Stimulated activated CD4-positive, alpha-beta T cell treated with anti-CD3 and anti-CD28 coated beads, Interleukin-4, amount 100 ng/mL, for 1 hour (primary cell): ENCODE data around the gene NT5M.

Experiments used
- DNase-seq: peaks from one replicate; pipeline ENCODE4 v3.0.0-alpha.2; 2020

NT5M gene

DNA sequence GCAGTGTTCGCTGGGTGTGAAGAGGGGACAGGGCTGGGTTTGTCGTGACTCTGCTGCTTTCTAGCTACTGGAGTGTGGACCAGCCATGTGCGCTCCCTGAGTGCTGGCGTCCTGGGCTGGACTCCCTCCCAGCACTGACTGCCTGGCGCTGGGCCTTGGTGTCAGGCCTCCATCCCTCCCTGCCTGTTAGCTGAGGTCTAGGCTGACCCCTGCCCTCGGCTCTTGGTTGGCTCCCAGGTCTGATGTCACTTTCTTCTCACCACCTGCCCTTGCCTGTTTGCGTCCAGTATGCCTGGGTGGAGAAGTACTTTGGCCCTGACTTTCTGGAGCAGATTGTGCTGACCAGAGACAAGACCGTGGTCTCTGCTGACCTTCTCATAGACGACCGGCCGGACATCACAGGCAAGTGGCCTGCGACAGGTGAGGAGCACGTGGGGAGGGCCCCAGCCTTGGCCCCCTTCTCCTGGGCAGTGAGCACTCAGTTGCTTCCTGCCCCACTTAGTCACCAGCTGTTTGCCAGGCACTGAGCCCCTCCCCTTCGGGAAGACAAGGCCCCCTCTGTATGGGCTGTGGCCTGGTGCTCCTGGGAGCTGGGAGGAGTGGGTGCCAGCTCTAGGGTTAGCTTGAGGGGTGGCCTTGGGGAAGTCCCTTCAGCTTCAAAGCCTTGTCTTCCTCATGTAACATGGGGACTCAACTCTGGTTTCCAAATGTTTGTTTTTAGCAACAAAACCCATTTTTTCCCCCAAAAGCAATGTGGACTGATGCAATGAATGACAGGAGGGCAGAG is 41.5 kb downstream of the NT5M start:
- DNase-seq: no peak

DNA sequence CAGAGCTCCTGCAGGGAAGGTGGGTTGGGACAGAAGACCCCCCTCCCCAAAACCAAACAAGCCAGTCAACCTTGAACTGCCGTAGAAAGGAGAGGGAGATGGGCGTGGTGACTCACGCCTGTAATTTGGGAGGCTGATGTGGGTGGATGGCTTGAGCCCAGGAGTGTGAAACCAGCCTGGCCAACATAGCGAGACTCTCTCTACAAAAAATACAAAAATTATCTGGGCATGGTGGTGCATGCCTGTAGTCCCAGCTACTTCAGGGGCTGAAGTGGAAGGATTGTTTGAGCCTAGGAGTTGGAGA is 42.1 kb downstream of the NT5M start:
- no peak for DNase-seq

DNA sequence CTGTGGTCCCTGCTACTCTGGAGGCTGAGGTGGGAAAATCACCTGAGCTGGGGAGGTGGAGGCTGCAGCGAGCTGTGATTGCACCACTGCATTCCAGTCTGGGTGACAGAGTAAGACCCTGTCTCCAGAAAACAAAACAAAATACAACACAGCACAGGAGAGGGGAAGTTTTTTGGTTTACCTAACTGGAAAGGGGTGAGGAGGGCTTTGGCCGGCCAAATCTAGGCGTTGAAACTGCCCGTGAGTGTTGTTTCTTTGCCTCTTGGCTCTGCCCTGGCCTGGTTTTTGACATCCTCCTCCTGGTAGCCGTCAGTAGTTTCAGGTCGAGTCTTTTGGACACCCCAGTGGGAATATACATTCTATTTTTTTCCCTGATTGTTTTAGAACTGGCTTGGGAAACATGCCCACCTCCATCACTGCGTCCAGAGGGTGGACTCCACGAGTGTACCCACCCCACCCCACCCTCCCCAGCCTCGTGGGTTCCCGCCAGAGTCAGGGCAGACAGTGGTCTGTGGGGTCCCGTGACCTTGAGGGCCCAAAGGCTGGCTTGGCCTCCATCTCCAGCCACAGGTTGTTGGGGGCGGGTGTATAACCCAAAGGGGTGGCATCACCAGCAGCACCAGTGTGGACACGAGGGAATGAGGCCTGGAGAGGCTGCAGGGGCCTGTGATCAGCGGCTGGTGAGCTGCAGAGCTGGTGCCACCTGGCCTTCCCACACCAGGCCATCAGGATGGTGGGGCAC is 42.7 kb downstream of the NT5M start:
- no peak for DNase-seq

GRCh38 chr17:17346428-17347233 is 43.5 kb downstream of the NT5M start:
- no peak for DNase-seq

DNA sequence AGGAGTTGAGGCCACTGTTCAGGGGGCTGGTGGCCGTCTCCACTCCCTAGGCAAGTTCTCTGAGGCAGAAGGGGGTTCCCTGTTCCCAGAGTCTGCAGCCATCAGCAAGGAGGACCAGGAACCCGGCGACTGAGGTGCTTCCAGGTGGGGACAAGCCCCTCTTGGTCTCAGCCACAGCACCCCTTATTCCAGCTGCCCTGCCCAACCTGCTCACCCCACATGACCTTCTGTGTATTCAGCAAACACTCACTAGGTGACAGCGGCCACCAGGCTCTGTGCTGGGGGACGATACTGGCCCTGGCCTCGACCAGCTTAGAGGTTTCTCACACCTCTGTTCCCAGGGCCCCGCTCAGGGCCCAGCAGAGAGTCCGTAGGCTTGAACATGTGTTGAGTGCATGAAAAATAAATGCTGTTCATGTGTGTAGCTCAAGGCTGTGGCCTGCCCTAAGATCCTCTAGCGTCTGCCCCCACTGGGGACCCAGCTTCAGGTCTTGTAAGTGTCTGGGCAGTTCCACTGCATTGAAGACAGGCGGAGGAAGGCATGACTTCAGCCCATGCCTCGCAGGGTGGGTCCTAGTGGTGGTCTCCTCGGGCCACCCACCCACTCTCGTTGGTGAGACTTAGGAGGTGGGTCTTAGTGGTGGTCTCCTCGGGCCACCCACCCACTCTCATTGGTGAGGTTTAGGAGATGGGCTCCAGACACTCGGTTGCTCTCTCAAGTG is 44.2 kb downstream of the NT5M start:
- DNase-seq: no peak

GRCh38 chr17:17347956-17348871 is 45.0 kb downstream of the NT5M start:
- no peak for DNase-seq

- no peak for DNase-seq
Measured at GRCh38 chr17:17348872-17349723, 45.9 kb downstream of the NT5M start.

DNA sequence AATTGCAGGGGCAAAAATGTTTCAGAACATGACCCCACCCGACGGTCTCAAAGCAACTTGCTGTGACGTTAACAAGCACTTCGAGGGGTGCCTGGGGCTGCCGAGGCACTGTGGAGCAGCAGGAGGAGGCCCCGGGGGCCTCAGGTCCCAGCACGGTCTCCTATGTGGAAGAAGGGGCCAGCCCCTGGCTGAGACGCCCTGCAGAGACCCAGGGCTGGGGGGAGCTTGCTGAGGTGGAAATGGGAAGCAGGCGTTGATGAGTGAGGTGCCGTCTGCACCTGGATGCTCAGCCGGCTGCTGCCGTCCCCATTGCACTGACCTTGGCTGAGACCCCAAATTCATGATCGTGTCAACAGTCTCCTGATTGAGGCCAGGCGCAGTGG is 46.5 kb downstream of the NT5M start:
- DNase-seq: no peak

GRCh38 chr17:17350491-17351355 is 47.5 kb downstream of the NT5M start:
- DNase-seq: no peak

DNA sequence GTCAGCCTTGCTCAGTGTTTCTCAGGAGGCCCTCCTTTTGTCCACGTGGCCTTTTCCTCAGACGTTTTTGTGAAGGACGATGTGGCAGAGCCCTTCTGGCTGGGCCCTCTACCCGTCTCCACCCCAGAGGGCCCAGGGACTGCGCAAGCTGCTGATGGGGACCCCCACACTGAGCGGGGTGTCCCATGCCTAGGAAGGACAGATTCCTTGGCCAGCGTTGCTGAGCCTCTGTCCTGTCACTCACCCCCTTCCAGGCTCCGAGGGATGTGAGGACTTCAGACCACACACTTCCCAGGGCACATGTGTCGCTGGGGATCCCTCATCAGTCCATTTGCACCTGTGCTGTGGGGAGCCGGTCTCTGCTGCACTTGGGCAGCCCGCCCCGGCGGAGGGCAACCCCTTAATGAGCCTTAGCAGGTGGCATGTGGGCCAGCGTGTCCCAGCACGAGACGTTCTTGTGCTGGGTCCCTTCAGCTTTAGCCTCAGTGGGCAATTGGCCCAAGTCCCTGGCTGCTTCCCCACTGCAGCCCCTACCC is 48.3 kb downstream of the NT5M start:
- DNase-seq: no peak

- no peak for DNase-seq
Measured at GRCh38 chr17:17351901-17352781, 49.0 kb downstream of the NT5M start.

DNA sequence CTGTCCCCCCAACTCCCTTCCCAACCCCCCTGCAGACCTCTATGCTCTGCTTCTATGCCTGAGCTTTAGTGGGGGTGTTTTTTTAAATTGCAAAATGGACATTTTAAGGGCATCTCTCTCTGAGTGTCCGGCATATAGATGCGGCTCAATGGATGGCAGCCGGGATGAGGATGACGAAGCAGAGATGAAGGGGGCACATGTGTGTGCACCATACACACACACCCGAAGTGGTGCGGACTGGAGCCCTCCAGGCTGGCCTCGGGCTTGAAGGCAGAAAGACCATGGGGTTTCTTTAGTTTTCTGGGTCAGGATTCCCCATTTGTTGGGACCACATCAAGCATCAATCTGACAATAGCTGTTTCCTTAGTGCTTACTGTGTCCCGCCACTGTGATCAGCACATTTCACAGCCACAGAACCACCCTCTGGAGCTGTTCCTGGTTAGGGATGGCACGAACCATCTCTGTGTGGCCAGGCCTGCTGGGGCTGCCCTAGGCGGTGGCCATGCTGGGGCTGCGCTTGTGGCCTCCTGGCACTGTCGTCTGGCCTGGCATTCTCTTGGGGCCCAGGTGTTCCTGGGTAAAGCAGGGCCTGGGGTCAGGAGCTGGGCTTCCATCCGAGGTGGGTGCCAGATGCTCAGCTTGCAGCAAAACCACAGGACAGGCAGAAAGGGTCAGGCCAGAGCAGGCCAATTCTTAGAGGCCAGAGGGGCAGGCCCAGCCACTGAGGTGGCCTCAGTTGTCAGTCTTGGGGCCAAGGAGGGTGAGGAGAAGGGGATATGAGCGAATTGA is 49.9 kb downstream of the NT5M start:
- DNase-seq: no peak

- no peak for DNase-seq
Measured at GRCh38 chr17:17353625-17354484, 50.7 kb downstream of the NT5M start.

DNA sequence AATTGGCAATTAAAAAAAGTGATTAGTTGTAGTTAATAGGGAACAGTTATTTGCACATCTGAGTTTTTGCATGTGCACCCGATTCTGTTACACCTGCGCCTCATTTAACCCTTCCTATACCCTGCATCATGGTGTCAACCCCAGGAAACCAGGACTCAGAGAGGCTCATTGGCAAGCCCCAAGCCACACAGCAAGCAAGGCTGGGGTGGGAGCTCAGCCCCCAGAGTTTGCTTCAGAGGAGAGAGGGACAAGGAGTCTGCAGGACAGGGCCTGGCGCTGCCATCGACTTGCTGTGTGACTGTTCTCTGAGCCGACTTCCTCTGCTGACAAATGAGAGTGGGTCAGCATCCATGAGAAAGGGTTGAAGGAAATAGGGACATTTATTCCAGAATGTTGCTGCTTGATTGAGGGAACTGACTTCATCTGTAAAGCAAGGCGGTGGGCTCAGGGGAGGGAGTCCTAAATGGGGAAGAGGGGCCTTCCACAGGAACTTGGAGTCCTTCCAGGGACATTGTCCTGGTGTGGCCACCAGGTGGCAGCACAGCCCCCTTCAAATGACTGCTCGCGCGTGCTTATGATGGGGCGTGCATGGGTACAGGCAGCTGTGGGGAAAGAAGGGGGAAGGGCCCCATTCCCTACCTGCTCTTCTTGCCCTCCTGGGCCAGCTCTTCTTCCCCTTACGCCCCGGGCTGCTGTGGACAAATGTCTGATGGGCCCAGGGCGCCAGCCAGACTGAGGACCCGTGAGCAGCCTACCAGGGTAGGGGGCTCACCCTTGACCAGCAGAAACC is 51.6 kb downstream of the NT5M start:
- peak; percentile 77 for DNase-seq

DNA sequence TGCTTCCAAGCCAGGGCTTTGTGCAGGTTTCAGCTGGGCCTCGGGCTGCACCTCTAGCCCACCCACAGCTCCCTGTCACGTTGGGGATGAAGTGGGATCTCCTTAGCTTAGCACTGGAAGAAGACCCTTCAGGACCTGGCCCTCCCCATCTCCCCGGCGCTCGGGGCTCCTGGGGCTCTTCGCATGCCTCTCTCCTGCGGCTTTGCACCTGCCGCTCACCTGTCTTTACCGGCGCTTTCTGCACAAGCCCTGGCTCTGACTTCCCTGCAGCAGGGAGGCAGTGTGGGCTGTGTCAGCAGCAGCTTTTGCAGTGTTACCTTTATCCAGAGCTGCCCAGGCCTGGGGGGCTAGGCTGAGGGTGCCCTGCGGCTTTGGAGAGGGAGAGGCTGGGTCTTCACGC is 52.3 kb downstream of the NT5M start:
- DNase-seq: no peak
